ENCODE measurements around the gene FAM209A.
A peak's percentile ranks its signal among the peaks of the same experiment; 100 is the strongest.
"Not testable (repeated sequence)": the region's sequence is repeated elsewhere in the genome, so short reads cannot be mapped to it uniquely, and the experiment has no call there.

The FAM209A gene

GRCh38 chr20:56542489-56543030 lies 18.0 kb downstream of the FAM209A start:
- DNase-seq = no peak

- no peak for DNase-seq
Observed at GRCh38 chr20:56551571-56551970, 27.0 kb downstream of the FAM209A start.

GRCh38 chr20:56552911-56553629 lies 28.5 kb downstream of the FAM209A start:
- DNase-seq = no peak

GRCh38 chr20:56554869-56555268 lies 30.3 kb downstream of the FAM209A start:
- DNase-seq = peak; percentile 42 to 74

- no peak for DNase-seq
Observed at GRCh38 chr20:56558968-56559367, 34.4 kb downstream of the FAM209A start.

- not testable (repeated sequence) for DNase-seq
Observed at GRCh38 chr20:56564526-56564925, 40.0 kb downstream of the FAM209A start.

GRCh38 chr20:56565511-56565910 lies 41.0 kb downstream of the FAM209A start:
- no peak for DNase-seq

- no peak for DNase-seq
Observed at GRCh38 chr20:56566621-56567020, 42.1 kb downstream of the FAM209A start.

- no peak for DNase-seq
Observed at GRCh38 chr20:56570832-56571231, 46.3 kb downstream of the FAM209A start.

- DNase-seq = no peak
Observed at GRCh38 chr20:56572172-56572571, 47.6 kb downstream of the FAM209A start.

- DNase-seq = no peak
Observed at GRCh38 chr20:56573986-56574385, 49.4 kb downstream of the FAM209A start.

- DNase-seq = no peak
Observed at GRCh38 chr20:56574531-56575142, 50.1 kb downstream of the FAM209A start.

- DNase-seq = no peak
Observed at GRCh38 chr20:56575157-56575556, 50.6 kb downstream of the FAM209A start.

Measured in NCI-H1930 (cell line).